C4-2B (cell line): Measurements from ENCODE around the gene CHST9.
"Not testable (repeated sequence)": the region's sequence is repeated elsewhere in the genome, so short reads cannot be mapped to it uniquely, and the experiment has no call there.

ENCODE experiments used
- H3K27ac ChIP-seq: fragments of 450-650 bp; 2 replicates; pipeline ENCODE4 v1.5.1; 2017
- ZFX ChIP-seq: fragments of 450-650 bp; IDR thresholded peaks from 2 replicates; pipeline ENCODE4 v1.6.1; 2017
- TF ChIP-seq, protein P1 (sequence below): fragments of 450-650 bp; conservative IDR thresholded peaks from 2 replicates; pipeline ENCODE4 v1.5.1; 2017; ENCODE audit warnings: mild to moderate bottlenecking

The CHST9 gene

GRCh38 chr18:26940744-26941398 lies 244.2 kb downstream of the CHST9 start:
- TF ChIP-seq ZFX, result no peak
- TF ChIP-seq, protein P1, sequence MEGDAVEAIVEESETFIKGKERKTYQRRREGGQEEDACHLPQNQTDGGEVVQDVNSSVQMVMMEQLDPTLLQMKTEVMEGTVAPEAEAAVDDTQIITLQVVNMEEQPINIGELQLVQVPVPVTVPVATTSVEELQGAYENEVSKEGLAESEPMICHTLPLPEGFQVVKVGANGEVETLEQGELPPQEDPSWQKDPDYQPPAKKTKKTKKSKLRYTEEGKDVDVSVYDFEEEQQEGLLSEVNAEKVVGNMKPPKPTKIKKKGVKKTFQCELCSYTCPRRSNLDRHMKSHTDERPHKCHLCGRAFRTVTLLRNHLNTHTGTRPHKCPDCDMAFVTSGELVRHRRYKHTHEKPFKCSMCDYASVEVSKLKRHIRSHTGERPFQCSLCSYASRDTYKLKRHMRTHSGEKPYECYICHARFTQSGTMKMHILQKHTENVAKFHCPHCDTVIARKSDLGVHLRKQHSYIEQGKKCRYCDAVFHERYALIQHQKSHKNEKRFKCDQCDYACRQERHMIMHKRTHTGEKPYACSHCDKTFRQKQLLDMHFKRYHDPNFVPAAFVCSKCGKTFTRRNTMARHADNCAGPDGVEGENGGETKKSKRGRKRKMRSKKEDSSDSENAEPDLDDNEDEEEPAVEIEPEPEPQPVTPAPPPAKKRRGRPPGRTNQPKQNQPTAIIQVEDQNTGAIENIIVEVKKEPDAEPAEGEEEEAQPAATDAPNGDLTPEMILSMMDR, result no peak
- H3K27ac ChIP-seq, result no peak overlapping the region

GRCh38 chr18:26931659-26932058 lies 253.4 kb downstream of the CHST9 start:
- TF ChIP-seq, protein P1, result no peak
- TF ChIP-seq ZFX, result no peak
- H3K27ac ChIP-seq, result no peak overlapping the region

GRCh38 chr18:26930630-26931029 lies 254.5 kb downstream of the CHST9 start:
- TF ChIP-seq, protein P1, result no peak
- TF ChIP-seq ZFX, result no peak
- H3K27ac ChIP-seq, result no peak overlapping the region

GRCh38 chr18:26928670-26929313 lies 256.3 kb downstream of the CHST9 start:
- no peak for TF ChIP-seq ZFX
- TF ChIP-seq, protein P1, result no peak
- H3K27ac ChIP-seq, result no peak overlapping the region

DNA sequence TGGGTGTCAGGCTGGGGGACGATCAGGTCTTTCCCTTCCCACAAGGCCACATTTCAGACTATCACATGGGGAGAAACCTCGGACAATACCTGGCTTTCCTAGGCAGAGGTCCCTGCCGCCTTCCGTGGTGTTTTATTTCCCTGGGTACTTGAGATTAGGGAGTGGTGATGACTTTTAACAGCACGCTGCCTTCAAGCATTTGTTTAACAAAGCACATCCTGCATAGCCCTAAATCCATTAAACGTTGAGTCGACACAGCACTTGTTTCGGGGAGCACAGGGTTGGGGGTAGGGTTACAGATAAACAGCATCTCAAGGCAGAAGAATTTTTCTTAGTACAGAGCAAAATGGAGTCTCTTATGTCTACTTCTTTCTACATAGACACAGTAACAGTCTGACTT lies 257.3 kb downstream of the CHST9 start:
- not testable (repeated sequence) for H3K27ac ChIP-seq

DNA sequence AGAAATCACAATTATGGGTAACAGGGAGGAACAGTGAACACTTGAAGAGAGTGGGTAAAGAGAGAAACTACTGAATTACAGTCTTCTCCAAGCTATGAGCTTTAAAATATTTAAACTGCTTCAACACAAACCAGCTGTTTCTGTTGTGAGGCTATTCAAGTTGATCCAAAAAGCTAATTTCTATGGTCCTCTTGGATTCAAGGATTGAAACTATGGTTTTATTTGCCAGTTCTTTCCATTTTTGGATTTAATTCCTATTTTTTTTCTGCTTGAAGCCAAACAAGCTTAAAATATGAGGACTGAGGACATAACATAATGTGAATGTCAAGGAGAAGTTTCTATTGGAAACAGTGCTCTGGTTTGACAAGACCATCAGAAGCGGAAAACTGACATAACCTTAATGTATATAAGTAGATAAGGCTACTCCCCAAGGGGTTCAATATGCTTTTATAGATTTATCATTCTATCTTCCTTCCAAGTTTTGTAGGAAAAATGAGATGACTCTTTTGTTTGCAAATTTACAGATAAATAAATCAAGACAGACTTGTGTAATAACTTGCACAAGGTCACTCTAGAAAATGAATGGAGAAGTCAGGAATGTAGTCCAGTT lies 258.9 kb downstream of the CHST9 start:
- no peak for TF ChIP-seq ZFX
- TF ChIP-seq, protein P1, result no peak
- H3K27ac ChIP-seq, result no peak overlapping the region

DNA sequence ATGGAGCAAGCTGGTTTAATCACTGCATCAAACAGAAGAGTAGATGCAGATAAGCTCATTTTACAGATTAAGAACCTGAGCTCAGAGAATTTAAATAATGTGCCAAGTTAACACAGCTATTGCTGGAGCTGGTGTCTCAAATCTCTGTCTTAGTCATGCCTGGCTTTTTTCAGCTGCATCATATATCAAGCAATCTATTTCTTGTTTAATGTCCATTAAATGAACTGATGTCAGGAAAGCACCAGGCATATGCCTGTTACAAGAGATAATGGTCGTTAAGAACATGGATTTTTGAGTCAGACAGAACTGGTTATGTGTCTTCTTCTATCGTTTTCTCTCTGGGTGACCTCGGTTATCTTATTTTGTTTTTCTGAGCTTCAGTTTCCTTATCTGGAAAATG lies 259.8 kb downstream of the CHST9 start:
- TF ChIP-seq ZFX, result no peak
- TF ChIP-seq, protein P1, result no peak
- no peak overlapping the region for H3K27ac ChIP-seq
